Muscle of arm (tissue), 12 donors: ENCODE results near the gene LCP2. TPM values are rescaled to one million over a fixed set of nuclear protein-coding genes. Genes with fewer than 3 reads are reported as not detected.

ENCODE experiments used
- DNase-seq: peaks from one replicate; pipeline ENCODE4 v3.0.0-alpha.2; 2013
- polyA plus RNA-seq, 12 donors: library from polyadenylated mRNA; unstranded; fragments of 120-200 nt; gene quantifications; one replicate each; pipeline ENCODE4 v1.2.1, GENCODE V29; 2013; ENCODE audit not compliant: insufficient read length in 12 of 12

The LCP2 gene
- polyA plus RNA-seq, 12 donors = 4.7 to 16.3 (median 5.8) TPM; not detected in 1

GRCh38 chr5:170296935-170297588 is 515 bp downstream of the LCP2 start:
- no peak for DNase-seq

GRCh38 chr5:170296036-170296934 is 1.3 kb downstream of the LCP2 start:
- no peak for DNase-seq

- no peak for DNase-seq
Observed at GRCh38 chr5:170294556-170294955, 3.0 kb downstream of the LCP2 start.

- DNase-seq = no peak
Observed at GRCh38 chr5:170294057-170294456, 3.5 kb downstream of the LCP2 start.

- DNase-seq = no peak
Observed at GRCh38 chr5:170293273-170293672, 4.3 kb downstream of the LCP2 start.

DNA sequence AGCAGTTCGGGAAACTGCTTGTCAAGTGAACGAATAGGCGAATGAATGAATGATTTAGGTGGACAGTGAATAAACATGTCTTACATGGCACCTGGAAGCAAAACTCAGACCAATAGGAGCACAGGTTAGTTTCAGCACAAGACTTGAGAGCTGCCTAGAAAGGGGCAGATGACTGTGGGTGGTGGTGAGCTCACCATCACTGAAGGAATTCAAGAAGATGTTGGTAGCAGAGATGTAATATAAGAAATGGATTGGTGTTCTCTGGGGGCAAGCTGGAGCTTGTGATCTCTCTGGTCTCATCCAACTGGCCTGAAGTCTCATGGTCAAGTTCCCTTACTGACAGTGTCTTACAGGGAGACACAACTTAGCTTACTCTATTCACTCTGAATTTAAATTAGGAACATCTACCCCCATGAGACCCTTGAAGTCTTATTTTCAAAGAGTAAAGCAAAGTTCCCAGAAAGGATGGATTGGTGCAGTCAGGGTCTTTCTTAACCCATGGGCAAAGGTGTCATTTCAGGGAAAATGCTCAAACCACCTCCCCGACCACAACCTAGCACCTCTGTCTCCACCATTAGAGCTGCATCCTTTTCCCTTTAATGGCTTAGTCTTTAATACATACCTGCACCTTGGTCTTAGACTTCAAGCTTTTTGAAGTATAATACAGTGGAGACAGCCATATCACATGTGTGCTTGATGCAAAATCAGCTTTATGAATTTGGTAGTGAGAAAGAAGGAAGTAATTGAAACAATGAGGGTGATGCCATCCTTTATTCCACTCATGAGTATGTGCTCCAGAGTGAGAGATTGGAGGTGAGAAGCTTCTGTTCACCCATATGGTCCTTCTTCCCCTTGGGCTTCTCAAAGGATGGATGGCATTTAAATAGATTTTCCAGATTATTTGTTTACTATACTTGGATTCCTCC is 5.1 kb downstream of the LCP2 start:
- no peak for DNase-seq

DNA sequence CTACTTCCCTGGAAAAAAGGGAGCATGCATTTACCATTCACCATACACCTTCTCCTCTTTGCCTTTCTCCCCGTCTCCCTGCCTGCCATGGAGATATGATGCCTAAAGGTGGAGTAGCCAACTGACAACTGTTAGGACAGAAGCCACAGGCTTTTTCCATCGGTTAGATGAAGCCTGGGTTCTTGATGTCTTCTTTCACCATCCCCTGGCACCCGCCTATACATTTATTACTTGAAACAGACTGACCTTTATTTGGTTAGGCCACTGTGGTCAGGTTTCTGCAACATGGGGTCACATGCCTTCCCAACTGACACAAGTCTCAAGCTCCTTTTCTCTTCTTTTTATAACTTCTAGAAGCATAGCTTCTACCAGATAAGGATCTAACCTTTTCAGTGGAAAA is 7.1 kb downstream of the LCP2 start:
- no peak for DNase-seq

DNA sequence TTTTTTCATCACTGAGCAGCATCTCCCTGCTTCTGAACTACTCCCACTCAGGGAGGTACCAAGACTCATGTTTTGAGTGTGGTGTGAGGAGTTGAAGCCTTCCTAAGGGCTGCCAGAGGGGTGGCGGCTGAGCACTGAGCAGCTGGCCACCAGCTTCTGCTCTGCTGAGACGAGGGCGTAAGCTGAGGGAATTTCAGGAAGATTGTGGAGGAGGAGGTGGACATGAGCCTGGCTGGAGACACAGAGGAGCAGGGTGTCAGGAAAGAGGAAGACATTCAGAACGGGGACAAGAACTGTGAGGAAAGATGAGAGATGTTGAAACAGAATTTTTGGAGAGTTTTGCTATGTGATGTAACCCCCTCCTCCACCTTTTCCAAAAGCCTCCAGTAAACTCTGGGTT is 7.8 kb downstream of the LCP2 start:
- DNase-seq = no peak

GRCh38 chr5:170289121-170289520 is 8.5 kb downstream of the LCP2 start:
- no peak for DNase-seq

GRCh38 chr5:170288551-170288950 is 9.0 kb downstream of the LCP2 start:
- DNase-seq = no peak

DNA sequence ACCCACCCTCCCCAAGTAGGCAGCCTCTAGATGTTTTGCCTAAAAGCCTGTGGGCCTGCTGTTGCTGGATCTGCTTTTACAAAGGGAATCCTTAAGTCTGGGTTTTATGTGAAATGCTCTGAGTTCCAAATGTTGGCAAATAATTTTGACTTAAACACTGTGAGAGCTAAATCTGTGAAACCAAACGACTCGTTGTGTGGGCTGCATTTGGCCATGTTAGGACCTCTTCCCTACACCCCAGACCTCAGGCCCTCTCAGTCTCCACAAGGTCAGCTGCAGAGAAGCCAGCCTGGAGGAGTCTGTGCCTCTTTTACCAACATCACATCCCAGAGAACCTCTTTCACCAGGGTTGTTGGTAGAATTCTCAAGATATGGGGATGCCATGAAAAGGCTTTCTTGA is 9.4 kb downstream of the LCP2 start:
- DNase-seq = no peak

- no peak for DNase-seq
Observed at GRCh38 chr5:170287532-170287931, 10.0 kb downstream of the LCP2 start.

- DNase-seq = no peak
Observed at GRCh38 chr5:170286386-170286925, 11.1 kb downstream of the LCP2 start.

DNA sequence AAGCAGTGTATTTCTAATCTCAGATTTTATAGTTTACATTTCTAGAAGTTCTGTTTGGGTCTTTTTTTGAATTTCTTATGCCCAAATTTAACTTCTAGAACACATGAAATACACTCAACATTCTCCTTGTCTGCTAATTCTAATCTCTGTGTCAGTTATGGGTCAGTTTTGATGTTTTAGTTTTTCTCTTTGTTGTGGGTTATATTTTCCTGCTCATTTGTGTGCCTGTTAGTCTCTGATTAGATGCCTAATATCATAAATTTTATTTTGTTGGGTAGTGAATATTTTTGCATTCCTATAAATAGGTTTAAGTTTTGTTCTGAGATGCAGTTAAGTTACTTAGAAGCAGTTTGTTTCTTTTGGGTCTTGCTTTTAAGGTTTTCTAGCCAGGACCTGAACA is 12.4 kb downstream of the LCP2 start:
- DNase-seq = no peak

GRCh38 chr5:170284231-170284630 is 13.3 kb downstream of the LCP2 start:
- DNase-seq = no peak

DNA sequence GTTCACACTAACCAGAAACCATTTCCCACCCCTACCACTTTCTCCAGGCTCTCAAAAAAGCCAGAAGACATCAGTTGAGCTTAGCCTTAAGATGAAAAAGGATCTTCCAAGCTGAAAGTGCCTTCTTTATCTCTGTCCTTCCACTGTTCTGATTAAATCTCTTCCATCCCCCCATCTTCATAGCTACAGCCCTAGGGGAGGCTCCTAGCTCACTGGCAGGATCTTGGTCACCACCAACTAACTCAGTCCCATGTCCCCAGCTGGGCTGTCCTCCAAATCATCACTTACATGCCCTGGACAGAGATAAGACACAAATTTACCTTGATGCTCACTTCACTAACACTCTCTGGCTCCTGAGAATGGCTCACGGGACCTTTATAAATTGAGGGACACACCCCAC is 14.3 kb downstream of the LCP2 start:
- no peak for DNase-seq

GRCh38 chr5:170280011-170280493 is 17.5 kb downstream of the LCP2 start:
- no peak for DNase-seq

DNA sequence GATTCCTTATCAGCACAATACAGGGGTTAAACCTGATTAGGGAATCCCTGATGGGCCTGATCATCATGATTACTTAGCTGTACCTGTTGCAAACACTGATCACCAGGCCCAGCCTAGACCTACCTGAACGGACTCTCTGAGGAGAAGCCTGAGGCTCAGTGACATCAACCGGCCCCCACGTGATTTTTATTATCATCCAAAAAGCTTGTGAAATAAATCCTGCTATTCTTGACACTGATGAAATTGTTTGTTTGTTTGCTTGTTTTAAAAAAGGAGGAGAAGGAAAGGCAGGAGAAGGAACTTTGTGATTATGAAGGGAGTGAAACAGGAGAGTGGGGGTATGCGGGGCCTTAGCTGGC is 18.1 kb downstream of the LCP2 start:
- no peak for DNase-seq

DNA sequence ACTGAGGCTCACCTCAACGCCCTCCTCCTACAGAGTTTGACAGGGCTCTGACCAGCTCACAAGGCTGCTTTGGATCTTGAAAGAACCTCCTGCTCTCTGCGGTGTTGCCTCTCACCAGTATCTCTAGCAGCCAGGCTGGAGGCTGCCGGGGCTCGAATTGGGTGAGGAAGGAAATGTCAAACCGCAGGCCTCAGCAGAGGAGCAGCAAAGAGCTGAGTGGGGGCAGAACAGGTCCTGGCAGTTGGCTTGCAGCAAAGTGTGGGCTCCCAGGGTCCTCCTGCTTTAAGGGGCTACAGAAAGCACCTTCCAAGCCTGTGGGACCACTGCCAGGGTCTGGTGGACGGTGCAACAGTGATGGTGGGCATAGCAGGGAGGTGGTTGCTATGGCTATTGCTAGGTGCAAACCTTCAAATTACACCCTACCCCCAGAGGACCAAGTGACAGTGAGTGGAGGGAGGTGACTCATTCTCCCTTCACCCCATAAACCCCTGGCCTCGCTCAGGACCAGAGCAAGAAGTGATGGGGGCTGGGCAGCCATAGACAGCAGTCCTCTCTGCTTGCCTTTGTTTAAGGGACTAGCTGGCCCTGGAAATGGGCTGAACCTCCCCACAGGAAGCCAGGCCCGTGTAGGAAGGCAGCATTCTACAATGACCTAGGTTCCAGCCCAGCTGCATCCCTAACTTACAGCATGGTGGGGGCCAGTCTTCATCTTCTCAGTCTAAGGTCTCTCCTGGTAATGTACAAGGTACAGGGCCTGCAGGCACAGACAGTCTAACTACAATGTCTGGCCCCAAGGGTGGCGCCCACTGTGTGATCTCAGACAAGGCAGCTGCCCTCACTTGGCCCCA is 18.7 kb downstream of the LCP2 start:
- no peak for DNase-seq

DNA sequence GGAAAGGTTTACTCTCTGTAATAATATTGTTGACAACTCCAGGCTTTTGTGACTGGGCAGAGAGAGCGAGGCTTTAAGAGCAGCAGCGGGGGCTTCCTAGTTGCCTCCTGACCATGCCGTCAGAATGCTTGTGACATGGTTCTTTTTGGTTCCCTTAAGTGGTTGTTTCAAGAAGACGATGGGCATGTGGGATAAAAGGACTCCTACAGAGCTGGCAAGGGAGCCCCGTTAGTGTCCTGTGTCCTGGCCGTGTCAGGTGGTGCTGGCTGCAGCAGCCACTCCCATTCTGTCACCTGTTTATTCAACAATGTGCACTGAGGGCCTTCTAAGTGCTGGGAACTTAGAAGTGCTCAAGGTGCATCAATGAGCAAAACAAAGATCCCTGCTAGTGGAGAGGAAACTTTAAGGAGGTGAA is 19.7 kb downstream of the LCP2 start:
- no peak for DNase-seq

DNA sequence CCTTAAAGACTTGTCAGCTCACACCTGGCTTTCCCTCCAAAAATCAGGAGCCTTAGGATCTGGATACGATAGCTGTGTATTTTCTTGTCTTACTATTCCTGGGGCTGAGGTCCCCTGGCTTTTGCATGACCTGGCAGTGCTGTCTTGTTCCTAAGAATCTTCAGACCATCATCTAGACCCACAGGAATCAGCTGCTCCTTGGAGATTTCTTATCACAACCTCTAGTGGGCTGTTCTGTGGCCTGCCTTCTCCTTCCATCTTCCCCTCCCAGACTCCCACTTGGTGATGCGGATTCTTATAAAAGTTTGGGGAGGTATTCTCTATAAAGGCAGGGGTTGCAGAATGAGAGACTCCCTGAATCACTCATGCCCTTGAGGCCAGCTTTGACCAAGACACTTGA is 21.4 kb downstream of the LCP2 start:
- DNase-seq = no peak
